HG03460 (cell line): Measurements from ENCODE around the gene RGS8.

Source experiments
- ATAC-seq: cut with Tn5 transposase; IDR thresholded peaks from one replicate; pipeline ENCODE4 v1.9.1; 2021; ENCODE audit not compliant: unreplicated experiment

Gene RGS8

DNA sequence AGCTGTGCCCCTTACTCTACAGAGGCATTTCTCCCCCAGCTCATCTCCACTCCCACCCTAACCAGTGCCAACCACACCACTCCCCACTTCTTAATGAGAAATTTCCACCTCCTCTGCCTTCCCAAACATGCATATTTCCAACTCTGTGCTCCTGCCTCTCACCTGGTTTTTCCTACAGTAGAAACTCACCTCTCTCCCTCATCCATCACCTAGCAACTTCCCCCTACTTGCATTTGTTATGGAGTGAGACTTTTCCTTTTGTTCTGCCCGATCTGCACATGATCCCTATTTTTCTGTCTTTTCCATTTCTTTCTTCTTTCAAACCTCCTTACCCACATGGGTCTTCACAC, 11.9 kb downstream of the RGS8 start:
- no peak for ATAC-seq

DNA sequence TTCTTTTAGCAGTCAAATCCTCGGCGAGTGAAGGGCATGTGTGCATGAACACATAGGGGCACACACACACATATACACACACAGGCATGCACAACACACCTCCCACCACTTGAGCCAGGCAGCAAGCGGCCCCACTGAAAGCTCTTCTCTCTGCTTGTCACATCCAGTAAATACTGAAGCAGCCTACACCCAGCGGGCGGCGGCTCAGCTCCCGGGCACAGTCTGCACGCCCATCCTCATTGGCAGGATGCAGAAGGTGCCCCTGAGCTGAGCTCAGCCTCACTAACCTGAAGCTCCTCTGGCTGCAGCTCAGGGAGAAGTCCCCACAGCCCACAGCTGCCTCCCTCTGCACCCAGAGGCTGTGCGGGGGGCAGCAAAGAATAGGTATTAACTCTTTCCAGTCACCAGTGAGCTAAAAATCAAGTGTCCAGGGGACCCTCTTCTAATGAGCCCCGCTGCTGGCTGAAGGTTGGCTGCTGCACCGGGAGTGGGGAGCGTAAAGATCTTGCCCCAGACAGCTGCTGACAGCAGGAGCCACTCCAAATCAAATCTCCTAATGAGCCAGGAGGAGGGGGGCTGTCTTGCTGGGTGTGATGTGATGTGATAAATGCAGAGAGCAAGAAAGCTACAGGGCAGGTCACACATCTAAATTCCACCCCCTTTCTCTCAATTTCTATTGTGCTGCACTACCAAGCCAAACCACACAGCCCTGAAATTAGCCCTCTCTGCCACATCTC, 12.5 kb downstream of the RGS8 start:
- no peak for ATAC-seq

DNA sequence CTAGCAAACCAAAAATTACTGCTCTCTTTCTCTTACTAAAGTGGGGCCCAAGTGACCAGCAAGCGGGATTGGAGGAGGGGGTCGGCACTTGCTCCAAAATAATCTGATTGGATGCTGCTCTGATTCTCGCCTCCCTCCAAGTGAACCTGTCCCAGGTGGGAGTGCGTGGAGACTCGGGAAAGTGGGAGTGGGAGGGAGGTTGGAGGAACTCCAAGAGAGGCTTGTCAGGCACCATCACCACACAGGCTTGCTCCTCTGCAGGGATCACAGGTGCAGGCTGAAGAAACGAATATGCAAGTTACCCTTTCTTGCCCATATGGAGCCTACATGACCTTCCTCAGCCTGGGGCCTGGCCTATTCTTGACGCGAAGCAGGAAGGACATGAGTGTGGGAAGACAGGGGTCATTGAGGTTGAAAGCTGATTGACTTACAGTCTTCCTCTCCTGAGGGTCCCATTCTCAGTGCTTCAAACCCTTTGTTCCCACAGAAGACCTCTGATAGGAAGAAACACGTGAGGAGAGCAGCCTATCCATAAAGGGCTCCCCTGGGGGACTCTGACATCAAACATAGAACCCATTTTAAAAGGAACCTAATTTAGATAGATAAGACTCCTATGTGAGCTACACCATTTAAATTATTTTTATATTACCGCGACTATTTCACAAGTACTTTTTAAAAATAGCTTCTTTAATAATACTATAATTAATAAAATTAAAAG, 14.2 kb downstream of the RGS8 start:
- ATAC-seq = no peak

DNA sequence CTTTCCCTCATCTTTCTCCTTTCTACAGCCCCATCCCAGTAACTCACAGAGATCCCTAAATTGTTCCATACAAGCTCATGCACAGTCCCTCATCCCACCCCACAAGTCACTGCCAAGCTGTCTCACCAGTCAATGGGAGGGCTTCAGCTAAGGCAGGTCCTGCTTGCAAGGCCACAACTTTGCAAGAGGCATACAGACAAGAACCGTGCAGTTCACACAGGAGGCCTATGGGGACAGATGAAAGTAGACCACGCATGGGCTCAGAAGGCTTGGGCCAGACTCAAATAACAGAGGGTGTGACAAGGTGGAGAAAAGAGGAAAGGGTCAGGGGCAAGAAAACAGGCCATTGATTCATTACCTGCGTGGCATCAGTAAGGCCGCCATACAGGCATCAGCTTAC, 15.1 kb downstream of the RGS8 start:
- no peak for ATAC-seq

DNA sequence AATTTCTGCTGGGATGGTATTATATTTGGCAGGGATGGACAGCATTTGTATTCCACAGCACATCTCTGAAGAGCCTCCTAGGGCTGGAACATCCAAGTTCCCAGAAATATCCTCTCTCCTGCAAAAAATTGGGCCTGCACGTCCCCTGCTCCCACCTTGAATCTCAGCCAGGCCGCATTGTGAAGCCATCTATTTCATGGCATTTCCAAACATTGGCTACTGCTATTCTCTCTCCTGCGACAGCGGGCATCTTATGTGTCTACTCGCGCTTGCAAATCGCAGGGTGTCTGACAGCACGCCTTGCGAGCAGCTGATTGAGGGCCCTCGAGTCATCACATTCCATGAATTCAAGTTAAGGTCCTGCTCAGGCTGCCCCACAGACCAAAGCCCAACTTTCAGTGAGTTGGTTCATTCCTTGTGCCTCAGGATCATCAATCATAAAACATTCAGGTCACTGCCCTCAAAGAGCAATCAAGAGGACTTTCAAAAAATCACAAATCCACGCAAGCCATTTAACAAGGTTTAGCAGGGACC, 15.8 kb downstream of the RGS8 start:
- ATAC-seq = no peak

DNA sequence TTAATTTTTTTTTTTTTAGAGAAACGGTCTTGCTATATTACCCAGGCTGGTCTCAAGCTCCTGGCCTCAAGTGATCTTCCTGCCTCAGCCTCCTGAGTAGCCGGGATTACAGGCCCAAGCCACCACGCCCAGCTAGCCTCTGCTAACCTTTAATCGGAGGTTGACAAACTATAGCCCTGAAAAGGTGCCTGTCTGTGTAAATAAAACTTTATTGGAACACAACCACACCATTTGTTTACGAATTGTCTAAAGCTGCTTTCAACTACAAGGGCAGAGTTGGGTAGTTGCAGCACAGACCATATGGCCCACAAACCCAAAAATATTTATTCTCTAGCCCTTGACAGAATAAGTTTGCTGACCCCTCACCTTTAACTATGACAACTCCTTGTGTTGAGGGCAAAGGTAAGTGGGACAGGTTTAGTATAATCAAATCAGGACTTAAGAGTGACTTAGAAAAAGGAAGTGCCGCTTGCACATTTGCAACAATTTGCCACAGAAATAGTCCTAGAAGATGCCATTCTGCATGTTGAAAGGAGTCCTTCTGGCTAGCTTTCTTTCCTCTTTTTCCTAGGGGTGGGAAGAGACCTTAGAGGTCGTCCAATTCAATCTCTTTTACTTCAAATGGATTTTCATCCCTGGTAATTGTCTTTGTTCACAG, 16.4 kb downstream of the RGS8 start:
- no peak for ATAC-seq

DNA sequence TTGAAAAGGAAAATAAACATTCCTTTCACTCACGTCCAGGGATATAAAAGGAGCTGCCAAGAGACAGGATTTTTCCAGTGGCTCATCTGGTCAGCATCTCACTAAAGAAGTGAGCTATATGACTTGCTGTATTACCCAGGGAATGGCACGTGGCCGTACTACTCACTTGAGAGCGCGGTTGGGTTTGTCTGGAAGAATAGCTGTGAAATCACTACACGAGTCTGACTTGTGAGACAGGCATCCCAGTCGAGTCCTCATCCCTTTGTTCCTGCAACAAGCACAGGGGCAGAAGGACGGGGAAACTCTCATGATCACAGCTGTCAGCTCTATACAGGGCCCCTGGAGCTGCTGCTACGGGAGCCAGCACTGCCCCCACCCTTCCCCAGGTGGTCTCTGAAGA, 17.7 kb downstream of the RGS8 start:
- ATAC-seq = no peak

DNA sequence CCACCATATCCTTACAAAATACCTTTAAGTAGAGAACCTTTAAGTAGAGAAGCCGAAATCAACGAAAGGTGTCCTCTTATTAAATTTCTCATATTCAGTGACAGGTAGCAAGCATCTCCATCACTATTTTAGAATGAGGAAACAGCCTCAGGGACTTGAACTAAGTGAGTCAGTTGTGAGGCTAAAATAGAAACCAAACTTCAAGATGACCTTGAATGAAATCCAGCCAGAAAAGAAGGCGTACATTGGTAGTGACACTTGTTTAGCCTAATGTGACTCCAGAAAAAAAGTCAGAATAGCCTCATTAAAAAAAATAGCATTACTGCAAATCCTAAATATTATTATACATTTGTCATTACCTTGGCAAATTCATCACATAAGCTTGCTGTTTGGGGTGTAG, 20.1 kb downstream of the RGS8 start:
- no peak for ATAC-seq

DNA sequence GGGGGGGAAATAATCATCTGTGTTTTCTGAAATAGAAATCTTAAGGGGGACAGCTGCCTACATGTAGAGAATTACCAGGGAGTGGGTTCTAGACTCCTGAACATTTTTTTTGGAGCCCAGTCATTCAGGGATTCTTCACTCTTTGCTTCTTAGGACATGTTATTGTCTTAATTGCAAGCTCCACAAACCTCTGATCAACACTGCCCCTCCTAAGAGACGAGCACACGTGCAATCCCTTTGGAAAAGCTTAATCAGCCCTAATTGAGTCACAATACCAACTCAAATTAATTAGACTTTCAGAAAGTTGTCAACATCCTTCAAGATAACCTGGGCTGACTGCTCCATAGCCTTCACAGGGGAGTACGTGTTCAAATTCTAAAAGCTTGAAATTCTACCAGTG, 21.4 kb downstream of the RGS8 start:
- ATAC-seq = no peak

DNA sequence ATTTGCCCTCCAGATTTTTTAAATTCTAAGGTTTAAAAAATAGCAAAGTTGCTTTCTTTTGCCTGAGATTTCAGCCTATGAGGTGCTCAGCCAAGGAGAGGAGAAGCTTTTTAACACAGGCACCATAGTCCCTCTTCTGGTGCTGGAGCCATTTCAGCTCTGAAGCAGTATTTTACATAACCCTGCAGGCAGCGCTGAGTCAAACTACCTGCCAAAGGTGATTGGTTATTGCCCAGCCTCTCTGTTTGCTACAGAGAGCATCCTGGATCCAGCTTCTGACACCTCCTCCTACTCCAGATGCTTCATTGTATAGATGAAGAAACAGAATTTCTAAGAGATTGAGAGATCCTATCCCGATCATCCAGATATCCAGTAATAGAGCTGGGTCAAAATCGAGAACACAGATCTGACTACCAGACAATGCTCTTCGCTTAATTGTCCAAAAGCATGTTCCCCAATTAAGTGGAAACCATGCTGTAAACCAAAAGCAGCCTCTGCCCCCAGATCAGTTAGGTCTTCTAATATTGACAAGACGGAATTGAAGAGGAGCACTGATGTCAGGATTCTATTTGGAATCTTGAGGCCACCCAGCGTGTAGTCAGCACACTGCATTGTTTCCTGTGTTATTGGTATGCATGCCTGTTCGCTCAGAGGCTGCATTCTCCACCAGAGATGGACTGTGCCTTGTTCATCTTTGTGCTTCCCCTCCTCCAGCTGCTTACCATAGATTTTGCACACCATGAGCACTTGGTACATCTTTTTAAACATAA, 22.1 kb downstream of the RGS8 start:
- ATAC-seq = no peak

DNA sequence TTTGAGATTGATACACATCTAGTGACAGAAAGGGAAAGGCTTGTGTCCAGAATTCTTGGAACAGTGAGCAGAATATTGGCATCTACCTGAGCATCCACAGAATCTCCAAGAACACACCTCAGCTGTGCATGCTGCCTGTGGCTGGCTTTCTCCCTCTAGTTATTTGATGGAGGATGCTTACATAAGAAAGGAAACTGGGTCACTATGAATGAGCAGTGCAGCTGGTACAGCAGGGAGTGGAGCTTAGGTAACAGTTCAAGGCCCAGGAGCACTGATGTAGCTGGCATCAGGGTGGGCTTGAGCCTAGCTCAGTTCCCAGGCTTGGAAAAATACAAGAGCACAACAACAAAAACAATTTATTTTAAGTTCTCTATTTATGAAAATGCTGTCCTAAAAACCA, 26.3 kb downstream of the RGS8 start:
- no peak for ATAC-seq

DNA sequence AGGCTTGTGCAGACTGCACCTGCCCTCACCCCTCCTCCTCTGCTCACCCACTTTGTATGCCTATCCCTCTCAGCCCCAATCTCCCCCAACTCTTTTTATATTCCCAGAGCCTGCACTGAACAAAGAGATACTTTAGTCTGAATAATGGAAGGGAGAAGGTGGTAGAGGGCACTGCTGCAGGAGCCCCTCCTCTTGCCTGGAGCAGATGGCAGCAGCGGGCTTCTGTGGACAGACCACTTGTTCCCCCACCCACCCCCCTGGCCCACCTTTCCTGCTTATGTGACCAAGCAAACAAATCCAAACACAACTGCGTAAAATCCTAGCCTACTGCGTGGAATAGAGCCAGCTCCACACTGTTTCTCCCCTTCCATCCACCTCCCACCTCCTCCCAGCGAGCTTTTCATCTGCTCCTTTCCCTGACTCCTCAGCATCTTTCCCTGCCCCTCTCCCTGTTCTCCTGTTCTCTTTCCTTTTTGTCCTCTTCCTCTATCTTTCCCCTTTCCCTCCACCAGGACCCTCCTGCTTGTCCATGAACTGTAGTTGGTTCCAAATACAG, 27.5 kb downstream of the RGS8 start:
- no peak for ATAC-seq

DNA sequence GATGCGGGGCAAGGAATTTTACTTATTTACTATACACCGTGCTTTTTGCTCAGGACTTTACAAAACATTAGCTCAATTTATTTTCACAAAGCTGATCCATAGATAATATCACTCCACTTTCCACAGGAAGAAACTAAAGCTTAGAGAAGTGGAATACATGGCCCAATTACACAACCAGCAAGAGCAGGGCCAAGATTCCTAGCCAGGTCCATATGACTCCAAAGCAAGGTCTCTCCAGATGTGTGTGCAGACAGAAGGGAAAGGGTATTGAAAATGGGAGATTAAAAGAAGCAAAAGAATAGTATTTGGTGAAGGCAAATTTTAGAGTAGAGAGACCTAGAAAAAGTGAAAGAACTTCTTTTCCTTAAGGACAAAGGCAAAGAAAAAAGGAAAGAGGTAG, 30.4 kb downstream of the RGS8 start:
- no peak for ATAC-seq

DNA sequence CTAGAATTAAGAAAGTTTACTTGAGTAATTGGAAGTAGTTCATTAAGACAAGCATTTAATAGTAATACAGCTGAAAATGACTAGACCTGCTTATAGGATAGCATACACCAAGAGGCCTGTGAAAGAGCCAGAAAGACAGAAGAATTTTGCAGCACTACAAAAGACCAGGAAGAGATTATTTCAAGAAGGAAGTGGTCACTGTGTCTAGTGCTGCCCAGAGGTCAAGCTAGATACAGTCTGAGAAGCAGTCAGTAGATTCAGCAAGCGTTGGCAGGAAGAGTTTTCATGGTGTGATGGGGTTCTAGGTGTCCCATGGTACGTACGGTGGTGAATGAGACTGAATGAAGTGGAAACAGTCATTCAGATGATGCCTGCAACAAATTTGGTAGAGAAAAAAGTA, 31.5 kb downstream of the RGS8 start:
- ATAC-seq = no peak

DNA sequence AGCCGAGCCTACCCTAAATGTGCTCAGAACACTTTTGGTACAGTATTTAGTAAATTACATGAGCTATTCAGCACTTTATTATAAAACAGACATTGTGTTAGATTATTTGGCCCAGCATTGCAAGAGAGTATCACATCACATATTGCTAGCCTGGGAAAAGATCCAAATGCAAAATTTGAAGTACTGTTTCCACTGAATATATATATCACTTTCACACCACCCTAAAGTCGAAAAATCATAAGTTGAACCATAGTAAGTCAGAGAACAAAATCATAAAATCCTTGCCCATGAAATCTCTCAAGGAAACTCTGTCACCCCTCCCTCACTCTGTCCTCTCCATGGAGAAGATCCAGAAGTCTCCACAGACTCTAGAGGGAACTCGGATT, 33.1 kb downstream of the RGS8 start:
- ATAC-seq = no peak

DNA sequence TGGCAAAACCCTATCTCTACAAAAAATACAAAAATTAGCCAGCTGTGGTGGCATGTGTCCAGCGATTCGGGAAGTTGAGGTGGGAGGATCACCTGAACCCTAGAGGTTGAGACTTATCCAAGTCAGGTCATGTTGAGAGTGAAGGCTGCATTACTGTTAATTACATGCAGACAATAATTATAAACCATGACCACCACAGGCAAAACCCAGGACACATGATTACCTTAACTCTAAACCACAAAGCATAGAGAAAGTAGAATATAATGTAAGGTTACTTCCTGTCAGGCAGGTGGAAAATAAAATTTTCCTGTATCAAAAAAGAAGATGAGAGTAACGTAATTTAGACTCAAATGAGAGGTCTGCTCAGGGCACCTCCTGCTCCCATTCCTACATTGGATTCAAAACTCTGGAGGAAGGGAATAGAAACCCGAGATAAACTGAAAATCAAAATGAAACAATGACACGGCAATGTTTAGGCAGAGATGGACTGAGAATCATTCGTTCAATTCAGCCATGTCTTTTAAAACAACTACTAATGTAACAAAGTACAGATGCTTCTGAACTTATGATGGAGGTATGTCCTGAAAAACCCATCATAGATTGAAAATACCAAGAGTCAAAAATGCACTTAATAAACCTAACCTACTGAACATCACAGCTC, 33.6 kb downstream of the RGS8 start:
- no peak for ATAC-seq

DNA sequence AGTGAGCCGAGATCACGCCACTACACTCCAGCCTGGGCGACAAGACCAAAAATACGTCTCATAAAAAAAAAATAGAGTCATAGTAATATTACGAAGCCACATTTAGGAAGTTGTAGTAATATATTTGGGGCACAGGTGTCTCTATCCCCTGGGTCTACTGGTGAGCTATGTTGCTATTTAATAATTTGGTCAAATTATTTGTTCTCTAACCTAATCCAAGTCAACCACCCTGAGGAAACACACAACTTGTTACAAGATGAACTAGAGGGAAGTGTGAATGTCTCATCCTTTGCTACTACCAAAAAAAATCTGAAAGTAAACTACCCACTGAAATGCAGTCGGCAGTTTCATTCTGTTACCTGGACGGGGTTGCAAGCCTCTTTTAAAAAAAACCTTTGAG, 35.3 kb downstream of the RGS8 start:
- ATAC-seq = peak; percentile 48

DNA sequence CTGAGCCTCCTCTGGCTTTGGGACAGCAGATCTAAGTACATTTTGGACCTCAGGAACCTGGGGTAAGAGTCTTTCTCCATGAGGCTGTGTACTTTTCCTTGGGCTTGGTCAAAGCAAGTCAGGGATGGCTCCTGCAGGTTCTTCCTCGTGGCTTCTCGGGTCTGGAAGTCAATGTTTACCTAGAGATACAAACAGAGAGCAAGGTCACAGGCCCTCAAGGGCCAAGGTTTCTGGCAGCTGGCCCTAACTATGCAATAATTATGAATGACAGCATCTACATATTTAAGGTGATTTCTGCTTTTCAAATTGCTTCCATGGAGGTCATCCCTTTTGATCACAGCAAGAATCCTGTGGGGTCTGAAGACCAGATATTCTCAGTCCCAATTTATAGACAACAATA, 37.6 kb downstream of the RGS8 start:
- no peak for ATAC-seq

DNA sequence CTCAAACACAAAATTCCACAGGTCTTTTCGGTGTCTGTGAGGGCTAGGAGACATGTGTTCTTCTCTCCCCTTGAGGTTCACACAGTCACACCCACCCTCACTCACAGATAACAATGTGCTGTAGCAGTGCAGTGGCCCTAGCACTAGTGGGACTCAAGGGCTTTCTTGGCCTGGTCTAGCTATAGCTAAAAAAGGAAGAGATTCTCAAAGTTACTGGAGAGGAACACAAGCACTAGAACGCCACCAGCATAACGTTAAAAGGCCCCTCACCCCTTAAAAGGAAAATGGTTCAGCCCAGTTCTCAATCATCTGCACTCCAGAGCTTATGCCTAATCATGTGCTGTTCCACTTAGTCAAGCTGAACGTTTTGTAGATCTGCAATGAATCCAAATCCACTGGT, 39.5 kb downstream of the RGS8 start:
- no peak for ATAC-seq

DNA sequence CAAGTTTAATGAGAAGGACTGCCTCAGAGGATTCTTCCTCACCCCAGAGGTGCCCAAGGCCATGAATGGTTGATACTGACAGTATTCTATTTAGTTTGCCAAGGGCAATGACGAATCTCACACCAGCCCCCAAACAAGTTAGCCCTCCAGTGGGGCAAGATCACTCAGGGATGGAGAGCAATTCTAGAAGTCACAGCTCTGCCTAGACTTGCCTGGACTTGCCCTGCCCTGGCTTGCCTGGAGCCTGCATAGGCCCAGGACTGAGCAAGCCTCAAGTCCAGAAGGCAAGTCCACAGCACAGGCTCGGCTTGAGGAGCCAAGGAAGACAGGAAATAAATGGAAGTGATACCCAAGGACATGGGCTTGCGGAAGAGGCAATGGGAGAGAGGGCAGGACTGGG, 40.7 kb downstream of the RGS8 start:
- ATAC-seq = no peak

DNA sequence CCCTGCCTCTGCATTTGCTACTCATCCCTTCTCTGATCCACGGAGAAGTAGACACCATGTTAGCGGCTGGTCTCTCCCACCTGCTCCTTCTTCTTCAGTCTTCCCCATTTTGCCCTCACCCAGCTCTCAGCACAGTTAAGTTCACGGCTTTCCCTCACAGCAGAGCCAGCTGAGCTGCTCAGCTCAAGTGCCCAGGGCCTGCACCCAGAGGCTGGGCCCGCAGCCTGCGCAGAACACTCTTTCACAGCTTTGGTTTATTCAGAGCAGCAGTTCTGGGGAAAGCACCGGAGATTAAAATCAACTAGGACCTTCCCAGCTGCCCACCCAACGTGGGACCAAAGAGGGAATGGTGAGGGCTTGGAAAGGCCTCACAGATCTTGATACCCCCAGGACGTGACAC, 41.9 kb downstream of the RGS8 start:
- no peak for ATAC-seq
